Hematopoietic multipotent progenitor cell treated with erythropoietin and hydrocortisone succinate and interleukin-3 and kit ligand, for 8 days (in vitro differentiated cells): Measurements from ENCODE around the gene APOL5.
"Not testable (repeated sequence)": the region's sequence is repeated elsewhere in the genome, so short reads cannot be mapped to it uniquely, and the experiment has no call there.

ENCODE experiments used
- DNase-seq: peaks from one replicate; pipeline ENCODE4 v3.0.0-alpha.2; 2015

Gene APOL5

GRCh38 chr22:35717572-35717971, at the start of gene APOL5:
Gene APOL5 (plus strand): TSS chr22:35717872. CDS start chr22:35717872, 0 bp downstream.
- DNase-seq = no peak

- no peak for DNase-seq
These were observed 43.3 kb upstream of the APOL5 start for GRCh38 chr22:35674335-35674734.

- DNase-seq = not testable (repeated sequence)
These were observed 41.6 kb upstream of the APOL5 start for GRCh38 chr22:35676065-35676464.

- DNase-seq = no peak
These were observed 40.0 kb upstream of the APOL5 start for GRCh38 chr22:35677460-35678187.

- DNase-seq = no peak
These were observed 38.8 kb upstream of the APOL5 start for GRCh38 chr22:35678836-35679235.

GRCh38 chr22:35679492-35679891, 38.2 kb upstream of the APOL5 start:
- DNase-seq = not testable (repeated sequence)

- no peak for DNase-seq
These were observed 36.1 kb upstream of the APOL5 start for GRCh38 chr22:35681454-35682052.

GRCh38 chr22:35683560-35683959, 34.1 kb upstream of the APOL5 start:
- no peak for DNase-seq

- DNase-seq = peak; percentile 25
These were observed 33.4 kb upstream of the APOL5 start for GRCh38 chr22:35684270-35684700.

GRCh38 chr22:35684732-35685131, 32.9 kb upstream of the APOL5 start:
- DNase-seq = no peak

- DNase-seq = no peak
These were observed 31.9 kb upstream of the APOL5 start for GRCh38 chr22:35685731-35686130.

- no peak for DNase-seq
These were observed 31.4 kb upstream of the APOL5 start for GRCh38 chr22:35686298-35686697.

- no peak for DNase-seq
These were observed 30.2 kb upstream of the APOL5 start for GRCh38 chr22:35687461-35687860.

GRCh38 chr22:35688913-35689675, 28.6 kb upstream of the APOL5 start:
- no peak for DNase-seq

- DNase-seq = no peak
These were observed 27.7 kb upstream of the APOL5 start for GRCh38 chr22:35690001-35690400.

GRCh38 chr22:35695202-35695601, 22.5 kb upstream of the APOL5 start:
- DNase-seq = no peak

- DNase-seq = no peak
These were observed 20.5 kb upstream of the APOL5 start for GRCh38 chr22:35697142-35697541.

GRCh38 chr22:35699852-35700251, 17.8 kb upstream of the APOL5 start:
- DNase-seq = not testable (repeated sequence)

- no peak for DNase-seq
These were observed 13.6 kb upstream of the APOL5 start for GRCh38 chr22:35703861-35704584.

GRCh38 chr22:35705141-35705540, 12.5 kb upstream of the APOL5 start:
- no peak for DNase-seq

- no peak for DNase-seq
These were observed 9.2 kb upstream of the APOL5 start for GRCh38 chr22:35708453-35708852.

- no peak for DNase-seq
These were observed 8.8 kb upstream of the APOL5 start for GRCh38 chr22:35708917-35709316.

GRCh38 chr22:35711336-35711735, 6.3 kb upstream of the APOL5 start:
- no peak for DNase-seq
